ENCODE results near the gene UBE3D.

GRCh38 chr6:82872185-82872584 lies 193.5 kb downstream of the UBE3D start:
- no peak for TF ChIP-seq CTCF (conservative IDR thresholded peaks at IDR 0.05)
- no peak for TF ChIP-seq EZH2 (IDR thresholded peaks at IDR 0.05; ENCODE audit: low read depth)
